Endometrial microvascular endothelial cells (primary cell): Measurements from ENCODE around the gene ANAPC13. TPM values are rescaled to one million over a fixed set of nuclear protein-coding genes. Genes with fewer than 3 reads are reported as not detected.

ENCODE experiments used
- in situ Hi-C: cut with HindIII; loops from 2 replicates; pipeline ENCODE4 v1.10.0; 2017; ENCODE audit warnings: low sequenced_read_pairs, low pct_unique_long_range_greater_than_20kb; ENCODE audit errors: inconsistent ontology term
- total RNA-seq: library from RNA; depleted of rRNA; stranded (reverse); fragments of >200 nt; gene quantifications from one replicate; pipeline ENCODE4 v1.2.3, GENCODE V29; 2015; ENCODE audit errors: inconsistent ontology term

ANAPC13 gene
- total RNA-seq, 1 donor from 2014 or later: 105 TPM

- in situ Hi-C loops: loop anchor here (25.0 kb wide), 1 partner anchor 99 kb away; no protein-coding TSS in a partner anchor
Observed at GRCh38 chr3:134486577-134487041, 824 bp upstream of the ANAPC13 start.

DNA sequence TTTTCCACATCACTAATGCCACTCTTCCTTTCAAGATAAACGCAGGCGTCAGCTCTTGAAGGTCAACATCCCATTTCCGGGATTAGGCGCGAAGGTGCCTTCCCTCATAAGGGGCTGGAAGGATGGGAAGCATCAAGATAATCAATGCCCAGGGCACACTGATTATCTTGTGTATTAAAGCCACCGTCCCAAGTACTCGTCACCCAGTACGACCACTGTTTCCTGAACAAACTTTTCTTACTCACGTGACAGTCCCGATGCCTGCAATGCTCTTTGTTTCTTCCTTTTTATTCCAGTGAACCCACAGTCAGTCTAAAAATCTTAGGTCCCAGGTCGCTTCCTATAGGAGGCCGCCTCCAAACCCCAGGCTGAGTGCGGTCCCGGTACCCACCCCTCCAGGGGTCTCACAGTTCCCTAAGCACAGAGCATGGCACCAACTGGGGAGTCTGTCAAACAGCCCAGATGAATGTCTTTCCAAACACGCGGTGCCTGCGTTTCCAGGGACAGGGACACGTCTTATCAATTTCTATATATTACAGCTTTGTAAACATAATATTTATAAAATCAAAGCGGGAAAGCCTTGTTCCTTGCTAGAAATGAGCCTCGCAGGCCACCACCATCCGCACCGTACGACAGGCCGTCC lies 589 bp downstream of the ANAPC13 start:
- in situ Hi-C loops: loop anchor here (25.0 kb wide), 1 partner anchor 98 kb away; no protein-coding TSS in a partner anchor

GRCh38 chr3:134483195-134483900 lies 2.4 kb downstream of the ANAPC13 start:
- in situ Hi-C loops: loop anchor here (25.0 kb wide), 1 partner anchor 96 kb away; no protein-coding TSS in a partner anchor

GRCh38 chr3:134482622-134483021 lies 3.2 kb downstream of the ANAPC13 start:
- in situ Hi-C loops: loop anchor here (25.0 kb wide), 1 partner anchor 95 kb away; no protein-coding TSS in a partner anchor

GRCh38 chr3:134481166-134481565 lies 4.6 kb downstream of the ANAPC13 start:
- in situ Hi-C loops: loop anchor here (25.0 kb wide), 1 partner anchor 94 kb away; no protein-coding TSS in a partner anchor

GRCh38 chr3:134480546-134480945 lies 5.2 kb downstream of the ANAPC13 start:
- in situ Hi-C loops: loop anchor here (25.0 kb wide), 1 partner anchor 93 kb away; no protein-coding TSS in a partner anchor

DNA sequence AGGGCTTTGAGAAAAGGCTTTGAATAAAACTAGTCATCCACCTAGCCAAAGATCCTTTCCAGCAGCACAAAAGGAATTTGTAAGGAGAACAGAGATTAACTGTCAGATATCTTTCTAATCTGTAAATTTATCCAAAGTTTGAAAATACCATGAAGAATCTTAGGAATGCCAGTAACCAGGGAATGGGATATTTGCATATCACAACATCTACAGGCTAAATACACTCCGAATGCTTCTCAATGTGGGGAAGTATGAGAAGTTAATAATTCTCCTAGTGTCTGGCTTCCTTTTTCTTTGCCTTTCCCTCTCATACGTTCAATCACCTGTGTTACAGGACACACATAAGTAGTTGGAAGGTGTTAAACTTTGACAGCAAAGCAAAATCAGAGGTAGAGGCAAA lies 7.8 kb downstream of the ANAPC13 start:
- in situ Hi-C loops: loop anchor here (25.0 kb wide), 1 partner anchor 91 kb away; no protein-coding TSS in a partner anchor

- in situ Hi-C loops: loop anchor here (25.0 kb wide), 1 partner anchor 90 kb away; no protein-coding TSS in a partner anchor
Observed at GRCh38 chr3:134477002-134477401, 8.8 kb downstream of the ANAPC13 start.

- in situ Hi-C loops: loop anchor here (25.0 kb wide), 1 partner anchor 89 kb away; no protein-coding TSS in a partner anchor
Observed at GRCh38 chr3:134476306-134476705, 9.5 kb downstream of the ANAPC13 start.

- in situ Hi-C loops: loop anchor here (25.0 kb wide), 1 partner anchor 88 kb away; no protein-coding TSS in a partner anchor
Observed at GRCh38 chr3:134474956-134475355, 10.8 kb downstream of the ANAPC13 start.

GRCh38 chr3:134473868-134474546 lies 11.8 kb downstream of the ANAPC13 start:
- in situ Hi-C loops: no loop called here

DNA sequence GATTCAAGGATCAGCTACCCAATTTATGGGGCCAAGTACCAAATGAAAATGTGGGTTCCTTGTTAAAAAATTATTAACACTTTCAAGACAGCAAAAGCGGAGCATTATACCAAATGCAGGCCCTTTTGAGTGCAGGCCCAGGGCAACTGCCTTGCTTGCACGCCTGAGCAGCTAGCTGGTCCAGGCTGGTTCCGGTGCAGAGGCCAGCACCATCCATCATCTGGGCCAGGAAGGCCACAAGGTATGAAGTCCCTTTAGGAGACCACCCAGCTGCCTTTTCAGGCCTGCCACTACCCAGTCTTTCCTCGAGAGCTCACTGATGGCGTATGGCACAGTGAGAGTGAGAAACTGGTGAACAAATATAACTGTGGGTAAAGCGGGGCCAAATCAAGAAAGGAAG lies 13.0 kb downstream of the ANAPC13 start:
- in situ Hi-C loops: no loop called here

- in situ Hi-C loops: no loop called here
Observed at GRCh38 chr3:134471521-134472193, 14.1 kb downstream of the ANAPC13 start.

DNA sequence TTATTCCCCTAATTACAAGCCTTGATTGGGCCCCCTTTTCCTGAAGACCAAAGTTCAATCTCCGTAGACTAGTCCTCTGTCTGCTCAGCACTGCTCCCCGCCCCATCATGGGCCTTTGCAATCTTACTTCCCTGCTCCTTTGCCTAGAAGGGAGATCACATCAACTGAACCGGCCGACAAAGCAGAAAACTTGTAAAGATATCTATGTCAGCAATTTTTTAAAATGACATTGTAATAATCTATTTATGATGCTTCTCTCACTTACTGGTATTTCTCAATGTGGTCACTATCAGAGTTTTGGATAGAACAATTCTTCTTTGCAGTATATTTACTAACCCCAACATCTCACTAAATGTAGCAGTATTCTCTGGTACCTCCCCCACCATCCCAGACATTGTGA lies 17.3 kb downstream of the ANAPC13 start:
- in situ Hi-C loops: no loop called here

DNA sequence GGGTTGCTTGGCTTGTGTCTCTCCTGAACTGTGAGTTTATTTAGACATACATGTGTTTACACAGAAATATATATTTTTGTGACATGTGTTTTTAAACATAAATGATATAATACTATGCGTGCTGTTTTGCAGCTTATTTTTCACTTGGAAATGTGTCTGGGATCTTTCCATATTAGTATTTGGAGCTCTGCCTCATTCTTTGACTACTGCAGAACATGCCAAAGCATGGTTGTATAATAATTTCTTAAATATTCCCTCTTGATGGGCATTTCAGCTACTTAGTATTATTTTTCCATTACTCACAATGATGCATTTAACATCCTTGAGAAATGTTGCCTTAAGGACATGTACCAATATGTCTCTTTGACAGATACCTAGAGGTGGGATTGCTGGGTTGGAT lies 19.5 kb downstream of the ANAPC13 start:
- in situ Hi-C loops: no loop called here

DNA sequence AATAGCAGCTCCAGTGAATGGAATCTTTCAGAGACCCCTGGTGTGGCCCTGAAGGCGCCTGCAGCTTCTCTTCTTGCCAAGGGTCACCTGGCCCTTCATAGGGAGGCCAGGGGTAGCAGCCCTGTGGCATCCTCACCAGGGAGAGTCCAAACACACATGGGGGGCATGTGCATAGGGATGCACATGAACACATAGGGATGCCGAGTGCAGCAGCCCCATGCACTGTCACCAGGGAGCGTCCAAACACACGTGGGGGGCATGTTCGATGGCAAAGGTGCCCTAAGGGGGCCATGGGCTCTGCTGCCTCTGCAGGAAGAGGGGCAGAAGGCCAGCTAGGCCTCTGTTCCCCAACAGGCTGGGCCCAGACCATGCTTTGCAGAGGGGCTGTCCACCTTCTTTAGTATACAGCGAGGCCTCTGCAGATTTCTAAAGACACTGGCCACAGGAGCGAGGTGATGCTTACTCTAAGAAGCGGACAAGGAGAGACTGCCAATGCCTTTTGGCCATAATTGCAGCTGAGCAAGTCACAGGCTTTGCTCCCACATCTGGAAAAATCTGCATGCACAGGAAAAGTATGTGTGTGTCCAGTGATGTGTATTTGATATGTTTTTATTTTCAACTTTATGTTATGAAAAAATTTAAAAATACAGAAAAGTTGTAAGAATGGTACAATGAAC lies 21.0 kb downstream of the ANAPC13 start:
- in situ Hi-C loops: no loop called here

- in situ Hi-C loops: no loop called here
Observed at GRCh38 chr3:134464064-134464688, 21.6 kb downstream of the ANAPC13 start.

DNA sequence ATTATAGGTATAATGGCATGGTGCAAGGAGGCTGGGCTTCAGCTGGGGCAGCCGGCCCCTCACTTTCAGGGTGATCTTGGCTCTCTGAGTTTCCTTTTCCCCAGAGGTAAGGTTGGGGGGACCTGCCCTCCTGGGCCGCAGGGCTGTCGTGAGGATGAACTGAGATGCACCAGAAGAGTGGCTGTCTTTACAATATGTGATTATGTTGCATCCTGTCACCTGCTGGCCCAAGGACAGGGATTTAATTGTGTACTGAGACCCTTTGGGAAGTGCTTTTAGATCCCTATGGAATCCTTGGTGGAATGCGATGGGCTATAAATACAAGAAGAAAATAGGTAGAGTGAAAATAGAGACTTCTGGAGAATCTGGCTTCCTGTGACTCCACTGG lies 22.1 kb downstream of the ANAPC13 start:
- in situ Hi-C loops: no loop called here
